ENCODE results near the gene ZNF738.

The ZNF738 gene

GRCh38 chr19:21423057-21424041 lies 64.5 kb downstream of the ZNF738 start:
- DNase-seq: no peak

All from kidney glomerular epithelial cell (primary cell).